HG03432 (cell line): ENCODE measurements around the gene TMEM192.
A peak's percentile ranks its signal among the peaks of the same experiment; 100 is the strongest.
"Not testable (repeated sequence)": the region's sequence is repeated elsewhere in the genome, so short reads cannot be mapped to it uniquely, and the experiment has no call there.

Experiments
- ATAC-seq: cut with Tn5 transposase; IDR thresholded peaks from one replicate; pipeline ENCODE4 v1.9.1; 2021; ENCODE audit warnings: mild to moderate bottlenecking, moderate library complexity; ENCODE audit not compliant: unreplicated experiment

TMEM192 gene

GRCh38 chr4:165095291-165095690 lies 17.4 kb downstream of the TMEM192 start:
- no peak for ATAC-seq

- ATAC-seq, result no peak
These were observed 17.8 kb downstream of the TMEM192 start for GRCh38 chr4:165094873-165095272.

- ATAC-seq, result not testable (repeated sequence)
These were observed 20.5 kb downstream of the TMEM192 start for GRCh38 chr4:165092187-165092586.

- no peak for ATAC-seq
These were observed 24.3 kb downstream of the TMEM192 start for GRCh38 chr4:165088366-165088765.

GRCh38 chr4:165085946-165086345 lies 26.7 kb downstream of the TMEM192 start:
- ATAC-seq, result no peak

- ATAC-seq, result not testable (repeated sequence)
These were observed 27.9 kb downstream of the TMEM192 start for GRCh38 chr4:165084787-165085186.

- ATAC-seq, result peak; percentile 79
These were observed 33.2 kb downstream of the TMEM192 start for GRCh38 chr4:165079476-165079875.

- no peak for ATAC-seq
These were observed 35.6 kb downstream of the TMEM192 start for GRCh38 chr4:165077034-165077578.

- ATAC-seq, result not testable (repeated sequence)
These were observed 39.3 kb downstream of the TMEM192 start for GRCh38 chr4:165073346-165073745.

GRCh38 chr4:165070560-165070959 lies 42.1 kb downstream of the TMEM192 start:
- ATAC-seq, result no peak

GRCh38 chr4:165060938-165061337 lies 51.7 kb downstream of the TMEM192 start:
- ATAC-seq, result no peak

- no peak for ATAC-seq
These were observed 53.3 kb downstream of the TMEM192 start for GRCh38 chr4:165059386-165059785.

GRCh38 chr4:165058666-165059065 lies 54.0 kb downstream of the TMEM192 start:
- ATAC-seq, result no peak

GRCh38 chr4:165055601-165056000 lies 57.1 kb downstream of the TMEM192 start:
- no peak for ATAC-seq

GRCh38 chr4:165053645-165054044 lies 59.0 kb downstream of the TMEM192 start, which contains the start of gene TRIM75:
TSS of gene TRIM75 (plus strand) at chr4:165053866. CDS start at chr4:165059148, 5,282 bp downstream.
- no peak for ATAC-seq

- ATAC-seq, result no peak
These were observed 60.0 kb downstream of the TMEM192 start for GRCh38 chr4:165052627-165053026.

GRCh38 chr4:165048170-165048569 lies 64.5 kb downstream of the TMEM192 start:
- ATAC-seq, result no peak

- ATAC-seq, result no peak
These were observed 81.0 kb downstream of the TMEM192 start, which contains the start of gene TRIM60 for GRCh38 chr4:165031436-165032211. TSS of gene TRIM60 (plus strand) at chr4:165031999. CDS start at chr4:165040073, 8,074 bp downstream.

- no peak for ATAC-seq
These were observed 84.8 kb downstream of the TMEM192 start for GRCh38 chr4:165027762-165028402.

- not testable (repeated sequence) for ATAC-seq
These were observed 86.9 kb downstream of the TMEM192 start for GRCh38 chr4:165025782-165026181.
